Central memory CD8-positive, alpha-beta T cell (primary cell): ENCODE results near the gene GAS7.

Experiments
- ATAC-seq: fragments of 150-1000 bp; cut with Tn5 transposase; replicated peaks from 2 replicates; pipeline ENCODE4 v1.10.0; 2022; ENCODE audit warnings: mild to moderate bottlenecking, moderate FRiP score, moderate number of reproducible peaks; ENCODE audit not compliant: poor library complexity, severe bottlenecking; ENCODE audit errors: extremely low read depth
- DNase-seq, 2 donors: peaks; one replicate each; pipeline ENCODE4 v3.0.0; 2021; ENCODE audit warnings: low spot score in 2 of 2
- H3K27ac Mint-ChIP-seq: one replicate; pipeline ENCODE4 v1.8.0; 2022; ENCODE audit warnings: low read depth, mild to moderate bottlenecking, moderate library complexity, mixed read lengths
- H3K27me3 Mint-ChIP-seq: one replicate; pipeline ENCODE4 v1.8.0; 2022; ENCODE audit warnings: mixed read lengths
- H3K36me3 Mint-ChIP-seq: one replicate; pipeline ENCODE4 v1.8.0; 2022; ENCODE audit warnings: mild to moderate bottlenecking, moderate library complexity, mixed read lengths; ENCODE audit not compliant: insufficient read depth
- H3K4me1 Mint-ChIP-seq: one replicate; pipeline ENCODE4 v1.8.0; 2022; ENCODE audit warnings: mixed read lengths
- H3K4me3 Mint-ChIP-seq: one replicate; pipeline ENCODE4 v1.8.0; 2022; ENCODE audit warnings: mild to moderate bottlenecking, moderate library complexity, mixed read lengths
- H3K9me3 Mint-ChIP-seq: one replicate; pipeline ENCODE4 v1.8.0; 2022; ENCODE audit warnings: mixed read lengths

The GAS7 gene

DNA sequence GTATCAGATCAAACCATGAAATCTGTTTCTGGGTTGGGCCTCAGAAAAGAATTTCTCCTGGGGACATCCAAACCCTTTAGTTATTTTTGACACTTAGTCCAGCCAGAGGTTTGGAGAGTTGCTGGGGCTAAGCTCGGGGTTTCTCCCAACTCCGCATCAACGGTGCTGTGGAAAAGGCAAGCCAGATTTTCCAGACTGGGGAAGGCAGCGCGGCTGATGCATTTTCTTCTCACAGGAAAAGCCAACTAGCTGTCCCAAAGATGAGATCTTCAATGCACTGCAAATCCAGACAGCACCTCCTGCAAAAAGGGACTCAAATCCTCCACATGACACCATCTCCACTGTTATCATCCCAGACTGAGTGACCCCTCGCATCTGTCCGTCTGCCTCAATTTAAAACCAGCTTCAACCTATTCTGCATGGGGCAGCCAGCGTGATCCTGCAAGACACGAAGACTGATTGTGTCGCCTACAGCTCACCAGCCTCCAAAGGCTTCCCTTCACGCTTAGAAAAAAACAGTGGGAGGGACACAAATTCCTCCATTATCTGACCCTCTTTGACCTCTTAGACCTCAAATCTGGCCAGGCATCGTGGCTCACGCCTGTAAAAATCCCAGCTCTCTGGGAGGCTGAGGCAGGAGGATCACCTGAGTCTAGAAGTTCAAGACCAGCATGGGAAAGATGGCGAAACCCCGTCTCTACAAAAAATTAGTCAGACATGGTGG is 62.0 kb downstream of the GAS7 start:
- Mint-ChIP-seq H3K4me1 (peaks cover 16% of the 10 kb centered on the region), H3K27ac (no peak overlapping the region), H3K4me3 (no peak overlapping the region), H3K9me3 (no peaks in the 10 kb centered on the region), H3K36me3 (peaks cover 3% of the 10 kb centered on the region), H3K27me3 (no peaks in the 10 kb centered on the region)
- ATAC-seq (no peak), DNase-seq (no peak)

DNA sequence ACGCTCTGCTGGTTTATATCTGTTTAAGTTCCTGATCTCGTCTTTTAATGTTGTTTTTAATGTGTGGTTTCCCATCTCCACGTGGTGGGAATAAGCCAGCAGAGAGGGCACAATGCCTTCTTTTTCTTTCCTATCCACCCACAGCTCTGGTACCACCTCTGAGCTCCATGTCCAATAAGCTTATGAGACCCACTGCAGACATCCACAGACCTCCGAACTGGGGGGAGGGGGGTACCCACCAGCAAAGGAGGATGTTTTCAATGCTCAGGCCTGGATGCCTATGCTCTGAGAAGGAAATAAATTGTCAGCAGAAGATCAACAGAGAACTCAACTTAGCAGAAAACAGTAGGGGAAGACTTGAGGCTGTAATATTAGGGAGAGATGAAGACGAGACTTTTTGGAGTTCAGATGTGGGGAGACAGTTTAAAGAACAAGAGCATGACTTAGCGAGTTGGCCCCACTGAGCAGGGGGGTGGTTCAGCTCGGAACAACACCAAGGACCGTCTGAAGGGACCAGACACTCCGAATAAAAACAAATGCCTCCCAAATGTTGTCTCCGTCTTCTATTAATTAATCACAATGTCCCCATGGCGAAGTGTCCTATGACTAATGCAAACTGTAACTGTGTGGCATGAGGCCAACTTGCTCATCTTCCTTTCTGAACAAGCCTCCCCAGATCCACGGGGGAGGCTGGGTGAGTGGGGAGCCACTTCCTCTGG is 62.7 kb downstream of the GAS7 start:
- H3K27me3 Mint-ChIP-seq = no peaks in the 10 kb centered on the region
- no peak overlapping the region for H3K27ac Mint-ChIP-seq
- DNase-seq = no peak
- H3K4me1 Mint-ChIP-seq = peaks cover 21% of the 10 kb centered on the region
- no peaks in the 10 kb centered on the region for H3K9me3 Mint-ChIP-seq
- ATAC-seq = no peak
- H3K36me3 Mint-ChIP-seq = peaks cover 3% of the 10 kb centered on the region
- no peak overlapping the region for H3K4me3 Mint-ChIP-seq

GRCh38 chr17:10130677-10131076 is 67.7 kb downstream of the GAS7 start:
- no peak overlapping the region for H3K27ac Mint-ChIP-seq
- ATAC-seq = no peak

GRCh38 chr17:10130263-10130662 is 68.1 kb downstream of the GAS7 start:
- DNase-seq (no peak), ATAC-seq (no peak)
- no peak overlapping the region for H3K4me3 Mint-ChIP-seq
- H3K27ac Mint-ChIP-seq = no peak overlapping the region
- H3K27me3 Mint-ChIP-seq = no peaks in the 10 kb centered on the region
- peaks cover 6% of the 10 kb centered on the region for H3K36me3 Mint-ChIP-seq
- no peaks in the 10 kb centered on the region for H3K9me3 Mint-ChIP-seq
- H3K4me1 Mint-ChIP-seq = peaks cover 24% of the 10 kb centered on the region

More at GRCh38 chr17:10130677-10131076, 67.7 kb downstream of the GAS7 start:
- Mint-ChIP-seq H3K9me3 (no peaks in the 10 kb centered on the region), H3K27me3 (no peaks in the 10 kb centered on the region), H3K4me3 (no peak overlapping the region), H3K4me1 (peaks cover 28% of the 10 kb centered on the region), H3K36me3 (peaks cover 6% of the 10 kb centered on the region)
- DNase-seq = no peak

GRCh38 chr17:10127819-10128425 is 70.5 kb downstream of the GAS7 start:
- ATAC-seq (no peak), DNase-seq (no peak)
- no peaks in the 10 kb centered on the region for H3K27me3 Mint-ChIP-seq
- H3K4me3 Mint-ChIP-seq = no peak overlapping the region
- no peak overlapping the region for H3K27ac Mint-ChIP-seq
- H3K4me1 Mint-ChIP-seq = peaks cover 31% of the 10 kb centered on the region
- no peaks in the 10 kb centered on the region for H3K9me3 Mint-ChIP-seq
- H3K36me3 Mint-ChIP-seq = peaks cover 8% of the 10 kb centered on the region

DNA sequence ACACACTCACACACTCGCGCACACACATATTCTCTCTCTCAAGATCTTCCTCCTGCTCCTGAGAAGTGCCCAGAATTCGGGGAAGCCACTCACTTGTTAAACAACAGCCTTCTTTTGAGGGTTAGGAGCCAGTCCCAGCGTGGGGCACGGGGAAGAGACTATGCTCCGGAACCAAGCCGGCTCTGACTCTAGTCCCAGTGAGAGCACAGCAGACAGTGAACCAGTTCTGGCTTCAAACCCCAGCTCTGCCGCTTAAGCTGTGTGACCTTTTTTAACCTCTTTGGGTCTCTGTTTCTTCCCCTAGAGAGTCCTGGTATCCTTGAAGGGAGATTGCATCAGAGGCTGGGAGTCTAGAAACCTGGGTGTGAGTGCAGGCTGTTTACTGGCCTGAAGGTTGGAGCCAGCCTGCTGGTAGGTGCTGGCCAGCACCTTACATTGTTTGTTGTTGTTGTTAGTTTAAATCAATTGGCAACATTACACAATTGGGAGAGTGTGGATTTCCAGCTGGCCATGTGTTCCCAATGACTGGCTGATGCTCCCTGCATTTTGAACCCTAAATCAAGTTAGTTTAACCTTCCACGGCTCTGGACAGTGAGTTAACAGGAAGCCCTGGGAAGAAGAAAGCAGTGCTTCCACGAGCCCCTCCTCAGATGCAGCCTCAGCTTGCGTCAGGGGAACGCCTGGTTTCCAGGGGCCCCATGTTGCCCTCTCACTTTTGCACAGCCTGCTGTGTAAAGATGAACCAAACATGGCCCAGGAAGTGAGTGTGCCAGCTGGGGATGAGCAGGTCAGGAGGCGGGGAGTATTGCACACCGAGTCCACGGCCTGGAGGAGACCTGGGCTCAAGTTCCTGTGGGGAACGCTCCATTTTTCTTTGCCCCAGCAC is 71.5 kb downstream of the GAS7 start:
- Mint-ChIP-seq H3K27me3 (no peaks in the 10 kb centered on the region), H3K36me3 (peaks cover 8% of the 10 kb centered on the region), H3K4me1 (peaks cover 41% of the 10 kb centered on the region), H3K9me3 (no peaks in the 10 kb centered on the region), H3K4me3 (no peak overlapping the region), H3K27ac (peak overlapping the region; percentile 8)
- no peak for DNase-seq
- ATAC-seq = no peak

- Mint-ChIP-seq H3K9me3 (no peaks in the 10 kb centered on the region), H3K27ac (peak overlapping the region; percentile 8), H3K4me1 (peaks cover 47% of the 10 kb centered on the region), H3K27me3 (no peaks in the 10 kb centered on the region), H3K4me3 (no peak overlapping the region), H3K36me3 (peaks cover 8% of the 10 kb centered on the region)
- DNase-seq = no peak
- no peak for ATAC-seq
Measured at GRCh38 chr17:10126276-10126615, 72.2 kb downstream of the GAS7 start.

DNA sequence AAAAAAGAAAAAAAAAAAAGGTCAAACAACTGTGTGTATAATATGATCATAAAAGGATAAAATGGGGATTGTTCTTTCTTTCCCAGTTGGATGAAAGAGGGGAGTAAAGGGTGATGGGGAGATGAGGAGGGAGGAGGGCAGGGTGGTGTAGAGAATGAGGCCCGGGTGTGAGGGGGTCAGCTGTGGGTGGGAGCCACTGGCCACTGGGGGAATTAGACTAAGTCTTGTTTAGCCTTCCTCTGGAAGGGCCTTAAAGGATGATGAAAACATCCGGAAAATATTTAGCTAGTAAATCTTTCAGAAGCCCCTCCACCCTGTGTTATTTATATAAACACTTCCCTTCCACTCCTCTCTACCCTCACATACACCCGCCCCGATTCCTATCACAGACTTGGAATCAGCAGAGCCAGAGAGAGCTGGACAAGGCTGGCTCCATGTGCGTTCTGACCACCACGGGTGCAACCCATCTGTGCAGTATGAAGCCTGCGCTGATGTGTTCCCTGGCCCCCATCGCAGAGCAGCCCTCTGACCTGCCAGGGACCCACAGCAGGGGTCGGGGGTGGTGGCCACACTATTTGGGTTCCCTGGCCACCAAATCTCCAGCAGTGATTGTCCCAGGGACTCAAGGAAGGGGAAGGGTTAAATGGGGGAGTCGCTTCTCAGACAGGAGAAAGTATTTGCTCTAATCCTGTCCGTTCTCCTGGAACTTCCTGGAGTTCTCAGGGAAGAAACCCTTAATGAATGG is 72.7 kb downstream of the GAS7 start:
- ATAC-seq = no peak
- Mint-ChIP-seq H3K27ac (no peak overlapping the region), H3K27me3 (no peaks in the 10 kb centered on the region), H3K4me1 (peaks cover 46% of the 10 kb centered on the region), H3K9me3 (no peaks in the 10 kb centered on the region), H3K36me3 (peaks cover 8% of the 10 kb centered on the region), H3K4me3 (no peak overlapping the region)
- no peak for DNase-seq

- Mint-ChIP-seq H3K27ac (peak overlapping the region; percentile 32), H3K36me3 (peaks cover 6% of the 10 kb centered on the region), H3K4me1 (peaks cover 60% of the 10 kb centered on the region), H3K9me3 (no peaks in the 10 kb centered on the region), H3K27me3 (no peaks in the 10 kb centered on the region), H3K4me3 (no peak overlapping the region)
- ATAC-seq (no peak), DNase-seq (no peak)
Measured at GRCh38 chr17:10123093-10123492, 75.3 kb downstream of the GAS7 start.

- Mint-ChIP-seq H3K27me3 (no peaks in the 10 kb centered on the region), H3K36me3 (peaks cover 6% of the 10 kb centered on the region), H3K9me3 (no peaks in the 10 kb centered on the region), H3K27ac (peak overlapping the region; percentile 84), H3K4me3 (peak overlapping the region; percentile 21), H3K4me1 (peaks cover 69% of the 10 kb centered on the region)
- peak; percentile 48 for ATAC-seq
- DNase-seq = no peak
Measured at GRCh38 chr17:10121971-10122707, 76.3 kb downstream of the GAS7 start.

DNA sequence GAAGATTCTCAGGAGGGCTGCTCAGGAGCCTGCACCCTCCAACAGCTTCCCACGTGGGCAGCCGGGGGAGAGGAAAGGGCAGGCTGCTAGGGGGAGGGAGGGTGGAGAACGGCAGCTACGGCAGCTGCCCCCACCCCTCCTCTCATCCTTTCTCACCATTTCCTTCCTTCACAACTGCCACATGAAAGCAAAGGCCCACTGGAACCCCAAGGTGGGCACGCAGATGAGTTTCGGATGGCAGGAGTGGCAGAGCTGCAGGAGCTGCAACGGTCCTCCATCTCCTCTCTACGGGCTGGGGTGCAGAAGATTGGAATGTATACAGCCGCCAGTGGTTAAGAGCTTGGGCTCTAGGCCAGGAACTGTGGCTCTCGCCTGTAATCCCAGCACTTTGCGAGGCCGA is 77.7 kb downstream of the GAS7 start:
- DNase-seq = no peak
- Mint-ChIP-seq H3K36me3 (peaks cover 7% of the 10 kb centered on the region), H3K27ac (peak overlapping the region; percentile 84), H3K4me1 (peaks cover 77% of the 10 kb centered on the region), H3K27me3 (no peaks in the 10 kb centered on the region), H3K9me3 (no peaks in the 10 kb centered on the region), H3K4me3 (peak overlapping the region; percentile 62)
- peak; percentile 47 for ATAC-seq
